NCI-H446 treated with DMSO at 0.1 percent for 48 hours (cell line): ENCODE measurements around the gene GAN.

Experiments used
- DNase-seq: peaks from one replicate; lab custom pipeline; 2025; lab: John Stamatoyannopoulos, UW

GAN gene

GRCh38 chr16:81431554-81432353, 117.0 kb downstream of the GAN start:
- DNase-seq: no peak

GRCh38 chr16:81432937-81433557, 118.3 kb downstream of the GAN start:
- DNase-seq: no peak

GRCh38 chr16:81435103-81435502, 120.3 kb downstream of the GAN start:
- no peak for DNase-seq

GRCh38 chr16:81435567-81435966, 120.8 kb downstream of the GAN start:
- DNase-seq: no peak

GRCh38 chr16:81436386-81436785, 121.6 kb downstream of the GAN start:
- DNase-seq: no peak

- no peak for DNase-seq
Observed at GRCh38 chr16:81437865-81438264, 123.1 kb downstream of the GAN start.
